ENCODE measurements around the gene CERS3. TPM values are rescaled to one million over a fixed set of nuclear protein-coding genes. Genes with fewer than 3 reads are reported as not detected.
A peak's percentile ranks its signal among the peaks of the same experiment; 100 is the strongest.

The CERS3 gene
- total RNA-seq, 1 donor, result 0.73 TPM

DNA sequence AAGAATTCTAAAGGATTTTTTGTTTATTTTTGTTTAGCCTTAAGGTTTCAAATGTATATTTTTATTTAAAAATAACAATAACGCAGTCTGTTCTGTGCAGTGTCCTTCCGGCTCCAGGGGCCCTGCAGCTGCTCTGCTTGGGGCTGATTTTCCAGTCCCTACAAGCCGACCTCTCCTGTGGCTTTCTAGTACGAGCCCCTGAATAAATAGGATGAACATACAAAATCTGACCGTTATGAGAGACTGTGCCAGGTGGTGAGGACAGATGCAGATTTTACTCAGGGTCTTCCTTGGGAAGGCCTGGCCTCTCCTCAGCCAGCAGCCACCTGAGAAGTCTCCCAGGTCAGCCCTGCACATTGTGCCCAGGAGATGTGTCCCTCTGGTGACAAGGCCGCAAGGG, 127.8 kb downstream of the CERS3 start:
- Histone ChIP-seq H3K4me3 (ENCODE audit: low read length) (no peak overlapping the region), H3K27me3 (ENCODE audit: insufficient read depth, low read length) (no peaks in the 10 kb centered on the region), H3K4me1 (ENCODE audit: insufficient read depth, low read length) (no peaks in the 10 kb centered on the region), H3K9me3 (ENCODE audit: low read depth, low read length) (no peaks in the 10 kb centered on the region)

DNA sequence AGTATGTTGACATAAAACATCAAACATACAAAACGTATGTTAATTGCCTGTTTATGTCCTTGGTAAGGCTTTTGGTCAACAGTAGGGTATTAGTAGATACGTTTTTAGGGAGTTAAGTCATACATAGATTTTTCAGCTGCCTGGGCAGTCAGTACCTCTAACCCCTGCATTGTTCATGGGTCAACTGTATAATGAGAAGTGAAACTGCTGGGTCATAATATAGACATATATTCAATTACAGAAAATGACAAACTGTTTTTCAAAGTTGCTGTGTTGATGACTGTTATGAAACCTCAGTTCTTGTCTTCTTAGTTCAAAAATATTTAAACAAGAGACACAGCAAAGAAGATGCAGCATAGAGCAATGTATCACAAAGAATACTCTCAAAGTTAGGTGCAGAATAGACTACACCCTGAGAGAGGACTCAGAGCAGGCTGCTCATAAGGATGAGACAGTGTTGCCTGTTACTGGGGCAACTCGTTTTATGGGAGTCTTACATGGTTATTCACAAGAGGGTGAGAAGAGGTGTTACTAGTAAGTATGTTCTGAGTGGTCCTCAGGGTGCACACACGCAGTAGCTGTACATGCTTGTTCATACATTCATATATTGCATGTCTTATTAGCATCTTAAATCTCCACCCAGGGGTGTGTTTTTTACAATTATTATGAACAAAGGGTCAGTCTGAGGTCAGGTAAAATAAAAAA, 133.9 kb downstream of the CERS3 start:
- Histone ChIP-seq H3K4me3 (ENCODE audit: low read length) (no peak overlapping the region), H3K27me3 (ENCODE audit: insufficient read depth, low read length) (no peaks in the 10 kb centered on the region), H3K4me1 (ENCODE audit: insufficient read depth, low read length) (peaks cover 20% of the 10 kb centered on the region), H3K9me3 (ENCODE audit: low read depth, low read length) (no peaks in the 10 kb centered on the region)

DNA sequence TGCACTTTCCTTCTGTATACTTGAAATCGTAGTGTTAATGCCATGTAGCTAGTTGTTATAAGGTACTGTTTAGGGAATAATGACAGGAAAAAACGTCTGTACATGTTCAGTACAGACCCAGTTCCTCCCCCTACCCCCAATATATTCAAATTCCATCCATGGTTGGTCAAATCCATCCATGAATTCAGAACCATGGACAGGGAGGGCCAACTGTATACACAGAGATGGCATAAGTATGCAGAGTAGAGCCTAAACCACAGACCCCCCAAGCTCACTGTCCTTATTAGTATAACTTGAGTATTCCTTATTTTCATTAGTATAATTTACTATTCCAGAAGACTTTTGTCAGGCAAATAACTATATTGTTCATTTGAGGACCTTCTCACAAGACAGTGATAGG, 135.7 kb downstream of the CERS3 start:
- Histone ChIP-seq H3K4me1 (ENCODE audit: insufficient read depth, low read length) (peaks cover 20% of the 10 kb centered on the region), H3K4me3 (ENCODE audit: low read length) (no peak overlapping the region)

DNA sequence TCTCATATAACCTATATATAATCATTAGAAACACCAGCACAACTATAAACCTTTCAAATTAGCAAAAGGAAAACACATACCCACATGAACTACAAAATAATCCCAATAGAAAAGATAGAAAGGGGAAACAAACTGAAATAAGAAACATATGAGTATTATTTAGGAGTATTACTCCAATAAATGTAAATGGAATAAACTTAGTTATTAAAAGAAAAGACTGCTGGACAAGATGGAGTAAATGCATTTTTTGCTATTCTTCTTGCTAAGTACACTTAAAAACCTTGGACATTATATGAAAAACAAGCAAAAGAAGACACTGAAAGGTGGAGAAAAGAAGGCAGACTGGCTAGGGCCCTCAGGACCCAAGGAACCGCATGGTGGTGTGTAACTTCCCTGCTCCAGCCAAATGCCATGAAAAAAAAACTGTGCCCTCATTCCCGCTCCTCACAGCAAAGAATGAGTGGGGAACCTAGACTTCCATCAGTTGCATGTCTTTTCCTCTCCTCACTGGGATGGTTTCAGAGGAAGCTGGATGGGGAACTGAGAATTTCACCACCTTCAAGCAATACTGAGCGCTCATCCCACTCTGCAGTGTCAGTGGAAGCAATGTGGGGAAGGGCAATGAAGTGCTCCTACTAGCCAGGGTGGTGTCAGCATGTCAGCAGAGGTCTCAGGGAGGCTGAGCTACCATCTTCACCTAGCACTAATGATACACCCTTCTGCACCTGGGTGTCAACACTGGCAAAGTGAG, 143.3 kb downstream of the CERS3 start:
- no peaks in the 10 kb centered on the region for H3K27me3 ChIP-seq (ENCODE audit: insufficient read depth, low read length)
- H3K9me3 ChIP-seq (ENCODE audit: low read depth, low read length), result peaks cover 6% of the 10 kb centered on the region
- peaks cover 5% of the 10 kb centered on the region for H3K4me1 ChIP-seq (ENCODE audit: insufficient read depth, low read length)
- H3K4me3 ChIP-seq (ENCODE audit: low read length), result no peak overlapping the region

More for the DNA sequence above, 135.7 kb downstream of the CERS3 start:
- Histone ChIP-seq H3K27me3 (ENCODE audit: insufficient read depth, low read length) (no peaks in the 10 kb centered on the region), H3K9me3 (ENCODE audit: low read depth, low read length) (no peaks in the 10 kb centered on the region)

DNA sequence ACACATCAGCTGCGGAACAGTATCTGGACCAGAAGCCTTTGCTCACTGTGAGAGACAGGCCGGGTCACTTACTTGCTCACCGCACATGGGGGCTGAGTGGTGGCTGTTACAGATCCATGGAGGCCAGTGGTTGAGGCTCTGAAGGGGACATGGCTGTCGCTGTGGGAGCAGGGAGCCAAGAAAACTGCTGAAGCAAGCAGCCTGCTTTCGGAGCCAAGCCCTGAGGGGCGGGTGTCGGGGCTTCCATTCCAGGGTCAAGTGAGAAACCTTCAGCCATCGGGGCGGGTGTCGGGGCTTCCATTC, 144.7 kb downstream of the CERS3 start:
- Histone ChIP-seq H3K4me3 (ENCODE audit: low read length) (no peak overlapping the region), H3K4me1 (ENCODE audit: insufficient read depth, low read length) (peaks cover 5% of the 10 kb centered on the region), H3K9me3 (ENCODE audit: low read depth, low read length) (peaks cover 9% of the 10 kb centered on the region), H3K27me3 (ENCODE audit: insufficient read depth, low read length) (no peaks in the 10 kb centered on the region)

DNA sequence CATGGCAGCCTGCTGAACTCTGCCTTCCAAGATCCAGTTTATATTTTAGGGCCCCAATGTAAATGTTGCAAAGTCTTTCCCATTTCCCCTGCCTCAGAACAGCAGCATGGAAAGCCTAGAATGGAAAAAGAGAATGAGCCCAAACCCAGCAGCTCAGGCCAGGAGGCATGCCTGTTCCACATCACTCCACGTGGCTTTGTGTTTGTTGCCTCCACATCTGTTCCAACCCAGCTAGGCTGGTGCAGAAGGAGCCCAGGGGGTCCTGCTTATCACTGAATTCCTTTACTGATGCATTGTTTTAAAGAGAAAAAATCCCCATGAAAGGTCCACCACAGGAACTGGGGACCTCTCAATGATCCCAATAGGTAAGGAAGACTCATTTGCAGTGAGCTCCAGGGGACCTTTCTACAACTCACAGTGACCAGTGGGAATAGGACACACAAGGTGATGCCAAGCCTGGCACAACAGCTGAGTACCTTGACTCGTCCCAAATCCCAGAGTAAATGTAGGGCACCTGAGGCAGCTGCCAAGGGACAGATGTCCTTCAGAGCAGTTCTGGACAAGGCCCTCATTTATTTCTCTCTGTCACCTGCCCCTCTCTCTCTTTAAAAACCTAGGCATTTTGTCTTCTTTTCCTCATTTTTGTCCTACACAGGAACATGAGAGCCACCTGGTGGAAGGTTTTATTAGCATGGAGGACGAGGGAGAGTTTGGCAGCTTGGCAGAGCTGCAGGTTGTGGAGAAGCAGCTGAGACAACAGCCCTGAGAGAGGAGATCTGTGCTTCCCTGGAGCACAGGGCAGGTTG, 145.2 kb downstream of the CERS3 start:
- Histone ChIP-seq H3K4me3 (ENCODE audit: low read length) (no peak overlapping the region), H3K4me1 (ENCODE audit: insufficient read depth, low read length) (peaks cover 5% of the 10 kb centered on the region), H3K27me3 (ENCODE audit: insufficient read depth, low read length) (no peaks in the 10 kb centered on the region), H3K9me3 (ENCODE audit: low read depth, low read length) (peaks cover 9% of the 10 kb centered on the region)

DNA sequence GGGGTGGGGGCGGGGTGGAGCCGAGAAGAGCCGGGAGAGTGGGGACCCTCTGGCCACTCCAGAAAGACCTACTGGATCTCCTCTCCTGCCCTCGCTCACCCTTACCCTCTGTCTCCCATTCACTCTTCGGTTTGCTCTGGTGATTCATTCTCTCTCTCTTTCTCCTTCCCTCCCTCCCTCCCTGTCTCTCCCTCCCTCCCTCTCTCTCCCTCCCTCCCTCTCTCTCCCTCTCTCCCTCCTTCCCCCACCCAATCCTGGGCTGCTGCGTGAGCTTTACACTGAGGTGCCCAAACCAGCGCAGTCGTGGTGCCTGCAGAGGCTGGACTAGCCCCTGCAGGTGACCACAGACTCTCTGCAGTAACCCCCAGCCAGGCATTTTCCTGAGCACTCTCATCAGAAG, 154.8 kb downstream of the CERS3 start:
- Histone ChIP-seq H3K27me3 (ENCODE audit: insufficient read depth, low read length) (peaks cover 43% of the 10 kb centered on the region), H3K9me3 (ENCODE audit: low read depth, low read length) (peaks cover 4% of the 10 kb centered on the region), H3K4me1 (ENCODE audit: insufficient read depth, low read length) (no peaks in the 10 kb centered on the region), H3K4me3 (ENCODE audit: low read length) (no peak overlapping the region)

DNA sequence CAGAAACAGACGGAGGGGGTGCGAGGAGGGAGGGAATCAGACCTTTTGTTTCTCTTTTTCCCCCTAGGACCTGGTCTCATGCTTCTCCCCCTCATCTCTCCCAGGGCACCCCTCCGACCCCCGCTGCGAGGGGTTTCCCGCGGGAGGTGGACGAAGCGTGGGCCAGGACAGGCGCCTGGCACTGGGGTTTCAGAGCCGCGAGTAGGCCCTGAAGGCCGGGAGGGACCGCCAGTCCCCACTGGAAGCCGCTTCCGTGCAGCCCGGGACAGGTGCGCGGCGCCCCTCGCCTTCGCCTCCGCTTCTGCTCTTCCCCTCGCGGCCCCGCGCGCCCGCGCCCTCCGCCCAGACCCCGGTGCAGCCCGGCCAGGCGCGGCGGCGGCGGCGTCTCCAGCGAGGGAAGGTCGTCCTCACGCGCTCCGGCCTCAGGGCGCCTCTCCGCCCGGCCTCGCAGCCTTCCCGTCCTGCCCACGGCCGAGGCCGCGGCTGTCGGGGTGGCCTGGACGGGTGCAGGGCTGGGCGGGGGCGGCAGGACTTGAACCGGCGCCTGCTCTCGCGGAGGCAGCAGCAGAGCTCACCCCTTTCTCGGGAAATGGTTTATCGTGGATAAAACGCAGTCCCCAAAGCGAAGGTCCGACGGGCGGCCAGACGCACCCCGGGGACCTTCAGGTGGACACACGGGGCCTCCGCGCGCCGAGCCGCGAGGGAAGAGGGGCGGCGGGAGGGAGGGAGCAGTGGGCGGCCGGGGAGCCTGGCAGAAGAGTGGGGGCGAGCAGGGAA, 155.4 kb downstream of the CERS3 start:
- peaks cover 4% of the 10 kb centered on the region for H3K9me3 ChIP-seq (ENCODE audit: low read depth, low read length)
- H3K4me1 ChIP-seq (ENCODE audit: insufficient read depth, low read length), result no peaks in the 10 kb centered on the region
- no peak overlapping the region for H3K4me3 ChIP-seq (ENCODE audit: low read length)
- H3K27me3 ChIP-seq (ENCODE audit: insufficient read depth, low read length), result peaks cover 43% of the 10 kb centered on the region

DNA sequence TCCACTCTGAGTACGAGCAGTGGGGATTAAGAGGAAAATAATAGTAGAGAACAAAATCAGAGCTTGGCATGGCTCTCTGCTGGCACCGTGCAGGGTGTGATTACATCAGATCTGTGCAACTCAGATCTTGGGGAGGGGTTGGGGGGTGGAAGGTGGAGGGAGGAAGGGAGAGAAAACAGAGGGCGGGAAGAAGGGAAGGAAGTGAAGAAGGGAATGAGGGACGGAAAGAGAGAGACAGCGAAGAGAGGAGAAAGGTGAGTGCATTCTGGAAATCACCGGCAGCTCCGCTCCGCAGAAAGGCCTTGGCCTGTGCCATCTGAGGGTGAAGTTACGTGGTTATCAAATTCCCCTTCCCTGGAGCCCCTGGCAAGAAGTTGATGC, 156.0 kb downstream of the CERS3 start:
- no peak overlapping the region for H3K4me3 ChIP-seq (ENCODE audit: low read length)

DNA sequence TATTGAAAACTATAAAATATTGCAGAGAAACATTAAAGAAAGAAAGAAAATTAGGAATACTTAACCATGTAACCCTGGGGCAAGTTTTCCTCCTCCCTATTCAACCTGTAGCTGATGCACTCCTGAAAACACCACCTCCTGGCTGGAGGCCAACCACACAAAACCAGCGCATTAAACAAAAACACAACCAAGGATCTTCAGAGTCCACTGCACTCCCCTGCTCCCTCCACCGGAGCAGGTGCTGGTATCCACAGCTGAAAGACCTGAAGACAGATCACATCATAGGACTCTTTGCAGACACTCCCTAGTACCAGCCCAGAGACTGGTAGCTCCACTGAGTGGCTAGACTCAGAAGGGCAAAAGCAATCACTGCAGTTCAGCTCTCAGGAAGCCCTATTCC, 173.4 kb downstream of the CERS3 start:
- peaks cover 11% of the 10 kb centered on the region for H3K4me1 ChIP-seq (ENCODE audit: insufficient read depth, low read length)
- H3K9me3 ChIP-seq (ENCODE audit: low read depth, low read length), result no peaks in the 10 kb centered on the region
- H3K27me3 ChIP-seq (ENCODE audit: insufficient read depth, low read length), result peaks cover 29% of the 10 kb centered on the region
- H3K4me3 ChIP-seq (ENCODE audit: low read length), result no peak overlapping the region

More for the DNA sequence above, 156.0 kb downstream of the CERS3 start:
- Histone ChIP-seq H3K9me3 (ENCODE audit: low read depth, low read length) (peaks cover 4% of the 10 kb centered on the region), H3K27me3 (ENCODE audit: insufficient read depth, low read length) (peaks cover 43% of the 10 kb centered on the region), H3K4me1 (ENCODE audit: insufficient read depth, low read length) (no peaks in the 10 kb centered on the region)

DNA sequence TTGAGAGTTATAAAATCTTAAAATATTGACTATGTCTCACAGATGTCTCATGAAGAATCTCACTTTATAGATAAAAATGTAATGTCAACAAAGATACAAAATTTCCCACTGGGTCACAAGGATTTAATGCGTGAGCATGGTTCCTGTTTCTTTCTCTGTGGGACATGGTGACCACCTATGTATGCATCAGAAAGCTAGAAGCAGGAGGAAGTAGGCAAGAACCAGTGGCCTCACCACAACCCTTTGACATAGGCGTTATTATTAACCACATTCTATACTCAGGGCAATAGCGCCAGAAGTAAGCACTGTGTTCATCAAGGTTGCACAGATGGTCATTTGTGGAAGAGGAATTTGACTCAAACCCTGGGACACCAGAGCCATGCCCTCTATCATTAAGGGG, 175.3 kb downstream of the CERS3 start:
- H3K27me3 ChIP-seq (ENCODE audit: insufficient read depth, low read length), result peaks cover 29% of the 10 kb centered on the region
- no peak overlapping the region for H3K4me3 ChIP-seq (ENCODE audit: low read length)
- H3K9me3 ChIP-seq (ENCODE audit: low read depth, low read length), result no peaks in the 10 kb centered on the region
- H3K4me1 ChIP-seq (ENCODE audit: insufficient read depth, low read length), result peaks cover 19% of the 10 kb centered on the region

DNA sequence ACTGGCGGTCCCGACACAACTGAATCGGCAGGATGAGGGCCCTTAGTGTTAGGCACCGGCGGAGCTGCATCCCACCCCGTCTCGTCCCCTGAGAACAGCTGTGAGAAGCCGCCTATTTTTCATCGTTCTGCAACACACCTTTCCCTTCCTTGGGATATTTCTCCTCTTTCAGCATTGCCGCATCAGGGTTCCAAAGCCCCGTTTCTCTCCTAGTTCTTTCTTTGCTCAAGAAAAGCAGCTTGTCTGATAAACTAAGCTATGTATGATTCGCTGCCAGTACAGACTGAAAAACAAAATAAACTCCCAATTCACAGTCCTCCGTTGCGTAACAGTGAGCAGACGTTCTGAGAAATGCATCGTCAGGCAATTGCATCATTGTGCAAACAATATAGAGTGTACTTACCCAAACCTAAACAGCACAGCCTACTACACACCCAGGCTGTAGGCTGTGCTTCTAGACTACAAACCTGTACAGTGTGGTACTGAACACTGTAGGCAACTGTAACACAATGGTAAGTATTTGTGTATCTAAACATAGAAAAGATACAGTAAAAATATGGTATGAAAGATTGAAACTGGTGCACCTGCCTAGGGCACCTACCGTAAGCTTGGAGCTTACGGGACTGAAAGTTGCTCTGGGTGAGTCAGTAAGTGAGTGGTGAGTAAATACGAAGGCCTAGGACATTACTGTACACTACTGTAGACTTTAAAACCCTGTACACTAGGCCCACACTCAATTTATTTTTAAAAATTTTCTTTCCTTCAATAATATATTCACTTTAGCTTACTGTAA, 178.1 kb downstream of the CERS3 start:
- Histone ChIP-seq H3K4me1 (ENCODE audit: insufficient read depth, low read length) (peaks cover 19% of the 10 kb centered on the region), H3K27me3 (ENCODE audit: insufficient read depth, low read length) (peaks cover 13% of the 10 kb centered on the region), H3K9me3 (ENCODE audit: low read depth, low read length) (no peaks in the 10 kb centered on the region), H3K4me3 (ENCODE audit: low read length) (peak overlapping the region; percentile 69)
